ENCODE measurements around the gene KL.

DNA sequence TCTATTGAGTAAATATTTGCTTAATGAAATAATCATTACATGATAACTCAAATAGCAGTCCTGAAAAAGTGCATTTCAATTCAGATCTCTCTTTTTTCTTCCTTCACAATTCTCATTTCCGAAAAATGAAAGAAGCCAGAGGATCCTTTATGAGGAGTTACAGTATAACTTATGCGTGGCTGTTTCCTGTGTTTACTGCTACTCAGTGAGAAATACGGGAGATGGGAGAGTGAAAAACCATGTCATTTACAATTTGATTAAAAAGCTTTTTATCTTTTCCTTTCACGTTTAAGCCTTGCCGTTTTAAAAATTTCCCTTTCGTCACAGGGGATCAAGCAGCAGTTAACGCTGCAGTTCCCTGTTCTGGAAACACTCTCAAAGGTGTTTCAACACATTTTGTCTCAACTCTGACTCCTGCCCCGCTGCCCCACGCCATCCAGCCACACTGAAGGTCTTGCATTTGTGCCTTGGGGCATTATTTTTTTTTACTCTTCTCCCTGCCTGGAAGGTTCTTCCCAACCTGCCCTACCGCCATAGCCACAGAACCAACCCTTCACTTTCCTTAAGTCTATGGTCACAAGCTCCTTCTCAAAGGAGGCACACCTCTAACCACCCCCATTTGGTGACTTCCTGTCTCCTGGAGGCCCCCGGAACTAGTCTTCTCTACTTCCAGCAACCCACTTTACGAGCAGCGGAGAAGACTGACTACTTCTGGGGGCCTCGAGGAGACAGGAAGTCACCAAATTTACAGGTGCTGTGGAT is 17.0 kb downstream of the KL start:
- TF ChIP-seq, protein P1, sequence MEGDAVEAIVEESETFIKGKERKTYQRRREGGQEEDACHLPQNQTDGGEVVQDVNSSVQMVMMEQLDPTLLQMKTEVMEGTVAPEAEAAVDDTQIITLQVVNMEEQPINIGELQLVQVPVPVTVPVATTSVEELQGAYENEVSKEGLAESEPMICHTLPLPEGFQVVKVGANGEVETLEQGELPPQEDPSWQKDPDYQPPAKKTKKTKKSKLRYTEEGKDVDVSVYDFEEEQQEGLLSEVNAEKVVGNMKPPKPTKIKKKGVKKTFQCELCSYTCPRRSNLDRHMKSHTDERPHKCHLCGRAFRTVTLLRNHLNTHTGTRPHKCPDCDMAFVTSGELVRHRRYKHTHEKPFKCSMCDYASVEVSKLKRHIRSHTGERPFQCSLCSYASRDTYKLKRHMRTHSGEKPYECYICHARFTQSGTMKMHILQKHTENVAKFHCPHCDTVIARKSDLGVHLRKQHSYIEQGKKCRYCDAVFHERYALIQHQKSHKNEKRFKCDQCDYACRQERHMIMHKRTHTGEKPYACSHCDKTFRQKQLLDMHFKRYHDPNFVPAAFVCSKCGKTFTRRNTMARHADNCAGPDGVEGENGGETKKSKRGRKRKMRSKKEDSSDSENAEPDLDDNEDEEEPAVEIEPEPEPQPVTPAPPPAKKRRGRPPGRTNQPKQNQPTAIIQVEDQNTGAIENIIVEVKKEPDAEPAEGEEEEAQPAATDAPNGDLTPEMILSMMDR (IDR thresholded peaks at IDR 0.05) = no peak
- TF ChIP-seq EZH2 (IDR thresholded peaks at IDR 0.05; ENCODE audit: borderline replicate concordance, insufficient read depth, low read depth, low read length, poor library complexity, severe bottlenecking) = no peak
